Measurements from ENCODE around the gene TMEM116.
"Not testable (repeated sequence)": the region's sequence is repeated elsewhere in the genome, so short reads cannot be mapped to it uniquely, and the experiment has no call there.

Gene TMEM116

DNA sequence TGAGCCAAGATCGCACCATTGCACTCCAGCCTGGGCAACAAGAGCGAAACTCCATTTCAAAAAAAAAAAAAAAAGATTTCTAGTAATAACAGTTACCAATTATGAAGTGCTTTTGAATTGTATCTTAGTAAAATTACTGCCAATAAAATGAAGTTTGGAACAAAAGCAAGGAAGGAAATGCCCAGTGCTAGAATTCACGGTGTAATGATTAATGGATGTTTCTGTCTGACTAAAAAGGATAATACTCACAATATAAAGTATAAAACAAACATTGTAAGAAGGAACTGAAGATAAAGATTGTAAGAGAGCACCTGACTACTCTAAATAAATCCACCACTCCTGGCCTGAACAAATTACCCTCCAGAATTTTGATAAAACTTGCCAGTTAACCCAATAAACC, 4.0 kb downstream of the TMEM116 start:
- DNase-seq (ENCODE audit: low spot score), result no peak
- in situ Hi-C loops (cut with MboI; ENCODE audit: low sequenced_read_pairs, unreplicated experiment), result no loop called here
- TF ChIP-seq, protein P1, sequence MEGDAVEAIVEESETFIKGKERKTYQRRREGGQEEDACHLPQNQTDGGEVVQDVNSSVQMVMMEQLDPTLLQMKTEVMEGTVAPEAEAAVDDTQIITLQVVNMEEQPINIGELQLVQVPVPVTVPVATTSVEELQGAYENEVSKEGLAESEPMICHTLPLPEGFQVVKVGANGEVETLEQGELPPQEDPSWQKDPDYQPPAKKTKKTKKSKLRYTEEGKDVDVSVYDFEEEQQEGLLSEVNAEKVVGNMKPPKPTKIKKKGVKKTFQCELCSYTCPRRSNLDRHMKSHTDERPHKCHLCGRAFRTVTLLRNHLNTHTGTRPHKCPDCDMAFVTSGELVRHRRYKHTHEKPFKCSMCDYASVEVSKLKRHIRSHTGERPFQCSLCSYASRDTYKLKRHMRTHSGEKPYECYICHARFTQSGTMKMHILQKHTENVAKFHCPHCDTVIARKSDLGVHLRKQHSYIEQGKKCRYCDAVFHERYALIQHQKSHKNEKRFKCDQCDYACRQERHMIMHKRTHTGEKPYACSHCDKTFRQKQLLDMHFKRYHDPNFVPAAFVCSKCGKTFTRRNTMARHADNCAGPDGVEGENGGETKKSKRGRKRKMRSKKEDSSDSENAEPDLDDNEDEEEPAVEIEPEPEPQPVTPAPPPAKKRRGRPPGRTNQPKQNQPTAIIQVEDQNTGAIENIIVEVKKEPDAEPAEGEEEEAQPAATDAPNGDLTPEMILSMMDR (IDR thresholded peaks at IDR 0.05; ENCODE audit: borderline replicate concordance, control extremely low read depth, extremely low read depth, insufficient read depth, missing control alignments), result no peak

GRCh38 chr12:112007945-112008344, 5.0 kb downstream of the TMEM116 start:
- in situ Hi-C loops (cut with MboI; ENCODE audit: low sequenced_read_pairs, unreplicated experiment), result no loop called here
- TF ChIP-seq, protein P1 (IDR thresholded peaks at IDR 0.05; ENCODE audit: borderline replicate concordance, control extremely low read depth, extremely low read depth, insufficient read depth, missing control alignments), result no peak
- DNase-seq (ENCODE audit: low spot score), result no peak

- DNase-seq (ENCODE audit: low spot score), result no peak
- in situ Hi-C loops (cut with MboI; ENCODE audit: low sequenced_read_pairs, unreplicated experiment), result no loop called here
- TF ChIP-seq, protein P1 (IDR thresholded peaks at IDR 0.05; ENCODE audit: borderline replicate concordance, control extremely low read depth, extremely low read depth, insufficient read depth, missing control alignments), result no peak
Observed at GRCh38 chr12:112005419-112006395, 7.3 kb downstream of the TMEM116 start.

DNA sequence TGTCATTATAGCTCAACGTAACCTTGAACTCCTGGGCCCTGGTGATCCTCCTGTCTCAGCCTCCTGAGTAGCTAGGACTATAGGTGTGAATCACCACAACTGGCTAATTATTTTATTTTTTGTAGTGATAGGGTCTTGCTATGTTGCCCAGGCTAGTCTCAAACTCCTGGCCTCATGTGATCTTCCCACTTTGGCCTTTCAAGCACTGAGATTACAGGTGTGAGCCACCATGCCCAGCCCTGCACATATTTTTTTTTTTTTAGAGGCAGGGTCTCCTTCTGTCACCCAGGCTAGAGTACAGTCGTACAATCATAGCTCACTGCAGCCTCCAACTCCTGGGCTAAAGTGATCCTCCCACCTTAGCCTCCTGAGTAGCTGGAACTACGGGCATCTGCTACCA, 8.9 kb downstream of the TMEM116 start:
- TF ChIP-seq, protein P1 (IDR thresholded peaks at IDR 0.05; ENCODE audit: borderline replicate concordance, control extremely low read depth, extremely low read depth, insufficient read depth, missing control alignments), result no peak
- in situ Hi-C loops (cut with MboI; ENCODE audit: low sequenced_read_pairs, unreplicated experiment), result no loop called here
- no peak for DNase-seq (ENCODE audit: low spot score)

- no peak for DNase-seq (ENCODE audit: low spot score)
- TF ChIP-seq, protein P1 (IDR thresholded peaks at IDR 0.05; ENCODE audit: borderline replicate concordance, control extremely low read depth, extremely low read depth, insufficient read depth, missing control alignments), result no peak
- in situ Hi-C loops (cut with MboI; ENCODE audit: low sequenced_read_pairs, unreplicated experiment), result no loop called here
Observed at GRCh38 chr12:112001576-112001975, 11.4 kb downstream of the TMEM116 start.

DNA sequence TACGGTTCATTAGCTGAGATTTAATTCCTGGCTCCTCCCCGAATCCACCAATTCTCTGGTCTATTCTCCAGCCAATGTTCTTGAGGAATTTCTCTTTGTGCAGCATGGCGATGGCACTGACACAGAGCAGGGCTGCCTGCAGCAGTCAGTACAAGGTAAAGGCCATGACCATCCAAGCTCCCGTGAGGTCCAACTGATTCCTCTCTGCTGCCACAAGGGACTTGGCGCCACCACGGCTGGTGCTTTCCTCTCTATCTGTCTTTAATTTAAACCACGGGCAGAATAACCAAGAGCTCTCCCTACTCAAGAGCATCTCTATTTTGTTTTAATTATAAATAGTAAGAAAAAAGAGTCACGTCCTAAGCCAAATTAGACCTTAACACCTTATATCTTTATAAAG, 12.1 kb downstream of the TMEM116 start:
- in situ Hi-C loops (cut with MboI; ENCODE audit: low sequenced_read_pairs, unreplicated experiment), result no loop called here
- TF ChIP-seq, protein P1 (IDR thresholded peaks at IDR 0.05; ENCODE audit: borderline replicate concordance, control extremely low read depth, extremely low read depth, insufficient read depth, missing control alignments), result no peak
- no peak for DNase-seq (ENCODE audit: low spot score)

DNA sequence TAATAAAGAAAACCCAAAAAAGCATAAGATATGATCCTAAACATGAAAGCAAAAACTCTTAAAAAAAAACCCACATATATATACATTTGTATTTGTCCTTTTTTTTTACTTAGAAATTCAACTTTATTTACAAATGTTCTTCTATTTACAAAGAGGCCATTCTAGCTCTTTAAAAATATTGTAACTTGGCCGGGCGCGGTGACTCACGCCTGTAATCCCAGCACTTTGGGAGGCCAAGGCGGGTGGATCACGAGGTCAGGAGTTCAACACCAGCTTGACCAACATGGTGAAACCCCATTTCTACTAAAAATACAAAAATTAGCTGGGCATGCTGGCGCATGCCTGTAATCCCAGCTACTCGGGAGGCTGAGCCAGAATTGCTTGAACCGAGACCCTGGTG, 13.8 kb downstream of the TMEM116 start:
- DNase-seq (ENCODE audit: low spot score); in situ Hi-C loops (cut with MboI; ENCODE audit: low sequenced_read_pairs, unreplicated experiment): not testable (repeated sequence)
